ENCODE measurements around the gene ALMS1.
"Not testable (repeated sequence)": the region's sequence is repeated elsewhere in the genome, so short reads cannot be mapped to it uniquely, and the experiment has no call there.

Gene ALMS1

DNA sequence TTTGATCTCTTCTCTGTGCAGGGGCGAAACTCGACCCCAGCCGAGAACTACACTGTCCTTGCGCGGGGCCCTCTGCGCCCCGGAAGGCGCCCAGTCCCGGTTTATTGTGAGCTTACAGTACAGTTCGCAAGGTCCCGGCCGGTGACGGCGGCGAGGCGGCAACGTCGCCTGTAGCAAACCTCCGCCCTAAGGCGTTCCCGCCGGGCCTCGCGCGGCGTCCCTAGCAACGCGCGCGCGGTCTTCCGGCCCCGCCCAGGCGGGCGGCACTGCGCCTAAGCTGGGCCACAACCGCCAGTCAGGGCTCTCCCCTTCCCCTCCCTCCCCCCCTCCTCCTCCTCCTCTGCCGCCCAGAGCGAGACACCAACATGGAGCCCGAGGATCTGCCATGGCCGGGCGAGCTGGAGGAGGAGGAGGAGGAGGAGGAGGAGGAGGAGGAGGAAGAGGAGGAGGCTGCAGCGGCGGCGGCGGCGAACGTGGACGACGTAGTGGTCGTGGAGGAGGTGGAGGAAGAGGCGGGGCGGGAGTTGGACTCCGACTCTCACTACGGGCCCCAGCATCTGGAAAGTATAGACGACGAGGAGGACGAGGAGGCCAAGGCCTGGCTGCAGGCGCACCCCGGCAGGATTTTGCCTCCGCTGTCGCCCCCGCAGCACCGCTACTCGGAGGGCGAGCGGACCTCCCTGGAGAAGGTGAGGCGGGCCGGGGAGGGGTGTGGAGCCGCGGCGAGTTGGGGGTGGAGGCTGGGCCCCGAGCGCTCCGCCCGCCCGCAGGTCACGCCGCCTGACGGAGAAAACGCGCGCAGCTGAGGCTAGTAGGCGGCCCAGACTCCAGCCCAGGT lies at the start of gene ALMS1:
ALMS1 (plus strand) TSS at position 333 of the 838 bp plus-strand sequence; CDS start at position 366, 33 bp downstream.
- peak; percentile 76 for DNase-seq

DNA sequence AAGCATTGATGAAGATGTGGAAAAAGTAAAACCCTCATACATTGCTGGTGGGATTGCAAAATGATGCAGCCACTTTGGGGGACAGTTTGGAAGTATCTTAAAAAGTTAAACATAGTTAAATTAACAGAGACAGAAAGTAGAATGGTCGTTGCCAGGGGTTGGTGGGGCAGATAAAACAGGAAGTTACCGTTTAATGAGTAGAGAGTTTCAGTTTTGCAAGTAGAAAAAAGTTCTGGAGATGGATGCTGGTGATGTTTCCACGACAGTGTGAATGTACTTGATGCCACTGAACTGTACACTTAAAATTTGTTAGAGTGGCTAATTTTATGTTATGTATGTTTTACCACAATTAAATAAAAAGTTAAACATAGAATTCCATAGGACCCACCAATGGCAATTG lies 47.8 kb upstream of the ALMS1 start:
- DNase-seq = no peak

DNA sequence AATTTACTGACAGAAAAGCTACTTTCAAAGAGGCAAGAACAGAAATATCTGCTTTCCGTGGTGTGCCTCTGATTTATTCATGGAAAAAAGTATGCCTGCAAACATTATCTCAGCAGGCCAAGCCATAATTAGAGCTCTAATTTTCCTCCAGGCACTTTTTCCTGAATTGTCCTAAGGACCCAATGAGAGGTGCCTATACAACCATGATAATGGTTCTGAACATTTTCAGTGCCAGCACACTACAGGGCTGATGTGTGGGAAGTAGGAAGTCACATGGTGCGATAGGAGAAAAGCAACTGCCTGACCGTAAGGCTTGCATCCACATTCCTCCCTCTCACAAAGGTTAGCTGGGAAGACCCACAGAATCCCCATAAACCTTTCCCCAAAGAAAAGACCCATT lies 46.4 kb upstream of the ALMS1 start:
- no peak for DNase-seq

- DNase-seq = no peak
Observed at GRCh38 chr2:73341039-73341438, 44.6 kb upstream of the ALMS1 start.

DNA sequence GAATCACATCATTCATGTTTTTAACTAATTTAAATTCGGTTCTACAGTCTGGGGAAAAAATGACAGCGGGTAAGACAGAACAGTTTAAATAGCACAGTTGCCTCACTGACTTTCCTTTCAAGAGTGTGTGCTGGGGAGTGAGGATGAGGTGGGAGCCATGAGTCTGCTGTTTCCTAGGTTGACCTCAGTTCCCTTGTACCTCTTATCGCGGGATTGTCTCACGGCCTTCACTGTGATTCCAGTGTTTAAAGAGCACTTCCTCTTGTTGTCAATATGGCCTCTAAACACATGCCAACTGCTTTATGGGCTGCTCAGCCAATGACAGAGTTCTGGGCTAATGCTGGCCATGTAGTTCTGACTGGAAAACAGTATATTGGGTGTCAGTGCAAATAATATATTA lies 41.6 kb upstream of the ALMS1 start:
- DNase-seq = no peak

DNA sequence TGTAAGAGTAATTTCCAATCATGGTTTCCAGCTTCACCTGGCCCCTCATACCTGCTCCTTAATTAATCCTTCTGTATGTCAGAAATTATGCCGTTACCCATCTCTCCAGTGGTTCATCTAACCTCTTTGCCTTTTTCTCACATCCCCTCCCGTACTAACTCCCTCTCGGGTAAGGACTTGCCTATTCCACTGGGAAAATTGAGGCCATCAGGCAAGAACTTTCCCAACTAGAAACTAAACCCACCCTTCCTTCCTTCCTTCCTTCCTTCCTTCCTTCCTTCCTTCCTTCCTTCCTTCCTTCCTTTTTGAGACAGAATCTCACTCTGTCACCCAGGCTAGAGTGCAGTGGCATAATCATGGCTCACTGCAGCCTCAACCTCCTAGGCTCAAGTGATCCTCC lies 40.9 kb upstream of the ALMS1 start:
- not testable (repeated sequence) for DNase-seq

DNA sequence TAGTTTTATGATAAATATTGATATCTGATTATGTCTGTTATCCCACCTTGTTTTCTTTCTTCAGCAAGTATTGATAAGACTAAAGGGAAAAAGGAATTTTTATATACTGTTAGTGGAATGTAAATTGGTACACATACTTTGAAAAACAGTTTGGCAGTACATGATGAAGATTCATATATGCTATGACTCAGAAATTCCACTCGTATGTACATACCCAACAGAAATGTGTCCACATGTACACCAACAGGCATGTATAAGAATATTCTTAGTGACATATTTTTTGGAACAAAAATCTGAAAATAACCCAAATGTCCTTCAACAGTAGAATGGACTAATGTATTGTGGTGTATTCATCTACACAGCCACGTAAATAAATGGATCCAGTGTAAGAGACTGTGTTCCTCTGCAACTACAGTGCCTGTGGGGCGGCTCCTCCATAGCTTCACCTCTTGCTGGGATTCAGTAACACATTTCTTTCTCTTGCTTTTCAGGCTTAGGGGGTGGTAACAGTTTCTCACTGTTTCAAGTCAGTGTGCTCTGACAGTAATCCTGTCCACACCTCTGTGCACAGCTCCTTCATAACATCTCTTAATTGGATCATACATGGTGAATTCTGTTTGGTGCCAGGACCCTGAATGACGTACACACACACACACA lies 35.5 kb upstream of the ALMS1 start:
- DNase-seq = no peak

- DNase-seq = no peak
Observed at GRCh38 chr2:73356097-73356496, 29.5 kb upstream of the ALMS1 start.

DNA sequence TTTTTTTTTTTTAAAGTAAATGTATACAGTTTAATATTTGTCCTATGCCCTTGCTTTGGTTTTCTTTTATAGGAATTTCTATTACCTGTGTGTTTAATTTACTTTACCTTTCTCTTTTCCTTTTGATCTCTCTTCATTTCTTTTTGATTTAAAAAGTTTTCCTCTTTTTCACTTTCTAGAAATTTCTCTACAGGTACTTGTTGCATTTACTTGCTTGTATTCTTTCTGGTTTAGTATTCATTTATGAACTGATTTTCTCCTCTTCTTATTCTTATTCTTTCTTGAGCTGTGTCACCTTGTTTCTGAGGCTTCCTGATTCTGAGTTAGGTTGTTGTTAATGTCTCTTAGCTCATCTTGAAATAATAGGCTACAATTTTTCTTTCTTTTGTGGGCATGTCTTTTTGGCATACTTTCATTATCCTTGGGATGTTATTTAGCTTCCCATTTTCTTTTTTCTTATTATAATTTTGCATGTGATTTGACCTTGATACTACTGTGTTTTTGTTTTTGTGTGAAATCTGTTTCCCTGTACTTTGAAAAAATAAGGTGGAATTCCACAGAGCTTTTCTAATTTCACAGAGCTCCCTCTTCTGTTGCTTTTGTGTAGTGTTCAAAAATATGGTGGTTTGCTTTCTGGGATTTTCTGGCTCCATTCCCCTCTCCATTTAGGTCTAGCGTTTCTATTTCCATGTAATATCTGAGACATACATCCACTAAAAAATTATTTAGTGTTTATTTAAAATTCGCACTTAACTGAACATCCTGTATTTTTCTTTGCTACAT lies 25.5 kb upstream of the ALMS1 start:
- no peak for DNase-seq

- no peak for DNase-seq
Observed at GRCh38 chr2:73366060-73366459, 19.6 kb upstream of the ALMS1 start.

DNA sequence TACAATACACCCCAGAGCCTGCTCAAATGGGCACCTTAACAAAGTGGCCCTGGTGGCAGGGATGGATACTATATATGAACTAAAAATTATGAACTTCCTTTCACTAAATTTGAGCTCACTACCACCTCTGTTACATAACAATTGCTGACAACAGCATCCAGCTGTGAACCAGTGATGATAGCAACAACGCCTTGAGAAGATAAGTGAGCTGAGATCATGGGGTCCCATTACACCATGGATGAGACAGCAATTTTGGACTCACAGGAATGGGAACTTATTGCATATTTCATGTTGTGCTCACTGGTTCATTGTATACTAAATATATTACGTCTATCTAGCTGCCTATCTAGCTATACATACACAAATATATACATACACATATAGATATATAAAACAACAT lies 16.9 kb upstream of the ALMS1 start:
- DNase-seq = no peak

DNA sequence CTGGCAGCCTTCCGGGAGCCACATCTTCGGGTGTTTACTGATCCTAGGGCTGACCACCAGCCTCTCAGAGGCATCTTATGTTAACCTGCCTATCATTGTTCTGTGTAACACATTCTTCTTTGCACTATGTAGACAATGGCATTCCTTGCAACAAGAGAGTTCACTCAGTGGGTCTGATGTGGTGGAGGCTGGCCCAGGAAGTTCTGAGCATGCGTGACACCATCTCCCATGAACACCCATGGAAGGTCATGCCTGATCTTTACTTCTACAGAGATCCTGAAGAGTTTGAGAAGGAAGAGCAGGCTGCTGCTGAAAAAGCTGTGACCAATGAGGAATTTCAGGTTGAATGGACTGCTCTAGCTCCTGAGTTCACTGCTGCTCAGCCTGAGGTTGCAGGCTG lies 15.3 kb upstream of the ALMS1 start:
- no peak for DNase-seq

GRCh38 chr2:73373344-73373743 lies 12.3 kb upstream of the ALMS1 start:
- no peak for DNase-seq

GRCh38 chr2:73374269-73374668 lies 11.4 kb upstream of the ALMS1 start:
- DNase-seq = no peak

DNA sequence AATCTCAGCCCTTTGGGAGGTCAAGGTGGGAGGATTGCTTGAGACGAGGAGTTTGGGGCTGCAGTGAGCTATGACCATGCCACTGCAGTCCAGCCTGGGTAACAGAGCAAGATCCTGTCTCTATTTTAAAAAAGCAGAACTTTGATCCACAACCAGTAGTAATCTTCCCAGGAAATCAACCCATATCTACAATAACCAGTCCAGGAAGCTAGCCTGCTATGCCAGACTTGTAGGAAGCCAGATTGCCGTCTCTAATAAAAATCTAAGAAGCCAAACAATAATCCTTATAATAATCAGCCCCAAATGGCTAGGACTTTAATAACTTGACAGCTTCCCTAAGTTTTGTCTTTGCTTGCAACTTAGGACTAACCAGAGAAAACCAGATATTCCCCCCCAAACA lies 9.0 kb upstream of the ALMS1 start:
- no peak for DNase-seq

DNA sequence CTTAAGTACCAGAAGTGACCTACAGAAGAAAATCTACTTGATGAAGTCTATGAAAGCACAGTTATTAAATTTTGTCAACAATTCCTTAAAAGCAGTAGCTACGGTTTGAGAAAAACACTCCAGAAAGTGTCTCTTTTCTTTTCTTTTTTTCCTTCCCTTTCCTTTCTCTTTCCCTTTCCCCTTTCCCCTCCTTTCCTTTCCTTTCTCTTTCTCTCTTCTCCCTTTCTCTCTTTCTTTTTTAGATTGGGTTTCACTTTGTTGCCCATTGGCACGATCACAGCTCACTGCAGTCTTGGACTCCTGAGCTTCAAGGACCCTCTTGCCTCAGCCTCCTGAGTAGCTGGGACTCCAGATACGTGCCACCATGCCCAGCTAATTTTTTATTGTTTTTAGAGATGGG lies 2.6 kb upstream of the ALMS1 start:
- DNase-seq = no peak

DNA sequence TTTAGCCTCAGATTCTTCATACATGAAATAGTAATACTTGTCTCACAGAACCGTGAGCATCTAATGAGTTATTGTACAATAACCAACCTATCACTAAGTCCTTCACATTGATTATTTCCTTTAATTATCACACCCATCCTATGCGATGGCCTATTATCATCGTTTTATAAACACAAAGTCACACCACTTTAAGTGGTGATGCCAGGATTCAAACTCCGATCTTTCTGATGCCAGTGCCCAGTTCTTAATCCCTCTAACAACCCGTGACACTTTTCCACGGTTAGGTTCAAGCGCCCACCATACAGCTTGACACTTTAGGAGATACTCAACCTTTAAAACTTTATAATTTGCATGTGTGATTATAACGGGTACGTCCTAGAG lies 523 bp upstream of the ALMS1 start:
- no peak for DNase-seq

- no peak for DNase-seq
Observed at GRCh38 chr2:73386342-73386868, 769 bp downstream of the ALMS1 start.

GRCh38 chr2:73386894-73387636 lies 1.4 kb downstream of the ALMS1 start:
- DNase-seq = no peak

DNA sequence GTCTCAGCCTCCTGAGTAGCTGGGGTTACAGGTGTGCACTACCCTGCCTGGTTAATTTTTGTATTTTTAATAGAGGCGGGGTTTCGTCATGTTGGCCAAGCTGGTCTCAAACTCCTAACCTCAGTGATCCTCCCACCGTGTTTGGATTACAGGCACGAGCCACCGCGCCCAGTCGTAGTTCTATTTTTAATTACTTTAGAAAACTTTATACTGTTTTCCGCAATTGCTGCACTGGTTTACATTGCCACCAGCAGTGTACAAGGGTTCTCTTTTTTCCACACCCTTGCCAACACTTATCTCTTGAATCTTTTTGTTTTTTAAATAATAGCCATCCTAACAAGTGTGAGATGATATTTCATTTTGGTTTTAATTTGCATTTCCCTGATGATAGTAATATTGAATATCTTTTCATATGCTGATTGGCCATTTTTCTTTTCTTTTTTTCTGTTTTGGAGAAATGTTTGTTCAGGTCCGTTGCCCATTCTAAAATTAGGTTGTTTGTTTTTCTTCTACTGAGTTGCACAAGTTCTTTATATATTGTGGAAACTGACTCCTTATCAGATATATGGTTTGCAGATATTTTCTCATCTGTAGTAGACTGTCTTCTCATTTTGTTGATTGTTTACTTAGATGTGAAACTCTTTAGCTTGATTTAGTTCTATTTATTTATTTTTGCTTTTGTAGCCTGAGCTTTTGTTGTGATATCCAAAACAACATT lies 16.9 kb downstream of the ALMS1 start:
- no peak for DNase-seq

DNA sequence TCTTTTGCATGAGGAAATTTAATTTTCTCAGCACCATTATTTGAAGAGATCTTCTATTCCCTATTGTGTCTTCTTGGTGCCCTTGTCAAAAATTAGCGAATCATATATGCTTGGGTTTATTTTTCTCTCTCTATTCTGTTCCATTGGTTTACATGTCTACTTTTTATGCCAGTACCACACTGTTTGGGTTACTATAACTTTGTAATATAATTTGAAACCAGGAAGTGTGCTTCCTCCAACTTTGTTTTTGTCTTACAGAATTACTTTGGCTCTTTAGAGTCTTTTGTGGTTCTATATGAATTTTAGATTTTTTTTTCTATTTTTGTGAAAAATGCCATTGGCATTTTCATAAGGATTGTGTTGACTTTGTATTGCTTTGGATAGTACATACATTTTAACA lies 17.6 kb downstream of the ALMS1 start:
- DNase-seq = no peak

GRCh38 chr2:73404409-73404808 lies 18.8 kb downstream of the ALMS1 start:
- DNase-seq = no peak
